SK-N-SH (cell line): ENCODE data around the gene TMEM126B. TPM values are rescaled to one million over a fixed set of nuclear protein-coding genes. Genes with fewer than 3 reads are reported as not detected.

Experiments
- CTCF ChIA-PET: fragments of 300-600, 350-600 bp; formaldehyde crosslinking; extraction: SDS; loops from one replicate; lab custom pipeline; 2021; lab: Yijun Ruan, JAX
- POLR2A ChIA-PET: fragments of 350-600 bp; sonication (Branson Sonifier 250); formaldehyde crosslinking; extraction: SDS; loops from one replicate; lab custom pipeline; 2020; ENCODE audit warnings: antibody characterized with exemption, inconsistent platforms; lab: Yijun Ruan, JAX
- DNase-seq: peaks from one replicate; pipeline ENCODE4 v3.0.0; 2012
- H2AFZ ChIP-seq: fragments of 200-600 bp; sonication (generic); 2 replicates; pipeline ENCODE4 v1.8.1; 2016; ENCODE audit warnings: antibody characterized with exemption, mild to moderate bottlenecking, low read depth
- H3F3A ChIP-seq: fragments of 200-600 bp; sonication (generic); replicated peaks from 2 replicates; pipeline ENCODE3; 2016; ENCODE audit warnings: antibody characterized with exemption, mild to moderate bottlenecking; ENCODE audit not compliant: insufficient read depth
- H3K27ac ChIP-seq, 2 experiments: fragments of 200-500 bp in 1 of 2; fragments of 200-600 bp in 1 of 2; sonication (Bioruptor generic) in 1 of 2; sonication (generic), shearing (Covaris generic) in 1 of 2; 2 replicates each; pipeline versions ENCODE4 v1.5.1 to v1.6.1; 2014 to 2016; ENCODE audit warnings: low read depth in 2 of 2, inconsistent platforms in 1 of 2, low read length in 1 of 2, mild to moderate bottlenecking in 1 of 2, mixed read lengths in 1 of 2
- H3K27me3 ChIP-seq: fragments of 200-600 bp; sonication (generic), shearing (Covaris generic); 2 replicates; pipeline ENCODE4 v1.6.1; 2016; ENCODE audit warnings: mixed run types; ENCODE audit not compliant: insufficient read depth
- H3K36me3 ChIP-seq, 2 experiments: fragments of 200-500 bp in 1 of 2; fragments of 200-600 bp in 1 of 2; sonication (Bioruptor generic) in 1 of 2; sonication (generic) in 1 of 2; replicated peaks in 1 of 2; 2 replicates each; pipeline versions ENCODE3 to v1.5.1; 2014 to 2016; ENCODE audit warnings: low read length in 1 of 2, mild to moderate bottlenecking in 1 of 2; ENCODE audit not compliant: insufficient read depth in 2 of 2, control insufficient read depth in 1 of 2
- H3K4me1 ChIP-seq, 2 experiments: fragments of 200-500 bp in 1 of 2; fragments of 200-600 bp in 1 of 2; sonication (Bioruptor generic) in 1 of 2; sonication (generic), shearing (Covaris generic) in 1 of 2; 2 replicates each; pipeline versions ENCODE4 v1.5.1 to v1.6.1; 2014 to 2016; ENCODE audit warnings: low read depth in 1 of 2, low read length in 1 of 2, mixed run types in 1 of 2; ENCODE audit not compliant: insufficient read depth in 2 of 2, control insufficient read depth in 1 of 2
- H3K4me2 ChIP-seq: fragments of 200-600 bp; sonication (generic), shearing (Covaris generic); 2 replicates; pipeline ENCODE4 v1.6.1; 2017; ENCODE audit warnings: mixed run types
- H3K4me3 ChIP-seq, 2 experiments: fragments of 200-500 bp in 1 of 2; fragments of 200-600 bp in 1 of 2; sonication (Bioruptor generic) in 1 of 2; sonication (generic), shearing (Covaris generic) in 1 of 2; 2 replicates each; pipeline versions ENCODE4 v1.5.1 to v1.8.1; 2014 to 2016; ENCODE audit warnings: low read depth in 2 of 2, inconsistent platforms in 1 of 2, low read length in 1 of 2, mild to moderate bottlenecking in 1 of 2, mixed read lengths in 1 of 2, moderate library complexity in 1 of 2
- H3K79me2 ChIP-seq: fragments of 200-600 bp; sonication (generic); 2 replicates; pipeline ENCODE4 v1.8.1; 2017; ENCODE audit warnings: mild to moderate bottlenecking; ENCODE audit not compliant: insufficient read depth
- H3K9ac ChIP-seq: fragments of 200-600 bp; sonication (generic); 2 replicates; pipeline ENCODE4 v1.6.1; 2017; ENCODE audit warnings: mixed run types
- H3K9me2 ChIP-seq: fragments of 200-600 bp; sonication (generic); 2 replicates; pipeline ENCODE4 v1.6.1; 2017; ENCODE audit warnings: mixed run types
- H3K9me3 ChIP-seq: fragments of 200-600 bp; sonication (generic); 2 replicates; pipeline ENCODE4 v1.6.1; 2017; ENCODE audit warnings: mixed run types, mild to moderate bottlenecking, moderate library complexity
- H4K20me1 ChIP-seq: fragments of 200-600 bp; sonication (generic); 2 replicates; pipeline ENCODE4 v1.6.1; 2017; ENCODE audit warnings: mild to moderate bottlenecking, mixed run types; ENCODE audit not compliant: insufficient read depth
- CHD2 ChIP-seq: fragments of 150-350 bp; IDR thresholded peaks from 2 replicates; pipeline ENCODE4 v1.6.1; 2018; ENCODE audit warnings: low read length; ENCODE audit not compliant: partially characterized antibody
- CTCF ChIP-seq: fragments of 200-600 bp; sonication (generic); IDR thresholded peaks from 2 replicates; pipeline ENCODE4 v1.6.1; 2017; ENCODE audit warnings: antibody characterized with exemption, mild to moderate bottlenecking, moderate library complexity
- EP300 ChIP-seq, 2 experiments: IDR thresholded peaks; 2 replicates each; pipeline versions ENCODE4 v1.4.0 to v1.6.1; 2012; ENCODE audit warnings: borderline replicate concordance in 1 of 2, low read depth in 1 of 2, low read length in 1 of 2
- FOXJ3 ChIP-seq: sonication (generic); formaldehyde crosslinking; IDR thresholded peaks from 2 replicates; pipeline ENCODE4 v1.5.1; 2020; ENCODE audit warnings: mild to moderate bottlenecking, missing genetic modification reagents
- FOXM1 ChIP-seq: IDR thresholded peaks from 2 replicates; pipeline ENCODE4 v1.4.0; 2012; ENCODE audit warnings: low read depth, mild to moderate bottlenecking
- GATA2 ChIP-seq: sonication (generic); formaldehyde crosslinking; IDR thresholded peaks from 2 replicates; pipeline ENCODE4 v1.5.0; 2020; ENCODE audit warnings: mild to moderate bottlenecking, missing genetic modification reagents
- IRF3 ChIP-seq: fragments of 150-350 bp; IDR thresholded peaks from 2 replicates; pipeline ENCODE4 v1.6.1; 2016; ENCODE audit warnings: mild to moderate bottlenecking, low read depth, low read length
- MAX ChIP-seq: IDR thresholded peaks from 2 replicates; pipeline ENCODE4 v1.4.0; 2012; ENCODE audit warnings: low read depth
- MEF2A ChIP-seq: IDR thresholded peaks from 2 replicates; pipeline ENCODE4 v1.4.0; 2012; ENCODE audit warnings: low read depth, borderline replicate concordance
- NRF1 ChIP-seq: IDR thresholded peaks from 2 replicates; pipeline ENCODE4 v1.6.1; 2012; ENCODE audit warnings: low read depth, mild to moderate bottlenecking, low read length
- POLR2AphosphoS5 ChIP-seq: IDR thresholded peaks from 2 replicates; pipeline ENCODE4 v1.6.1; 2012; ENCODE audit warnings: low read depth, low read length
- RCOR1 ChIP-seq: fragments of 150-350 bp; IDR thresholded peaks from 2 replicates; pipeline ENCODE4 v1.6.1; 2017; ENCODE audit warnings: antibody characterized with exemption, low read length
- REST ChIP-seq: IDR thresholded peaks from 2 replicates; pipeline ENCODE4 v1.6.1; 2012; ENCODE audit warnings: mild to moderate bottlenecking, low read depth, low read length, moderate library complexity
- SIN3A ChIP-seq: IDR thresholded peaks from 2 replicates; pipeline ENCODE4 v1.6.1; 2012; ENCODE audit warnings: low read depth, mild to moderate bottlenecking, low read length, moderate library complexity, borderline replicate concordance
- SMC3 ChIP-seq: IDR thresholded peaks from 2 replicates; pipeline ENCODE4 v1.6.1; 2012; ENCODE audit warnings: low read depth, low read length, improper control_type of control experiment
- TAF1 ChIP-seq: IDR thresholded peaks from 2 replicates; pipeline ENCODE4 v1.6.1; 2012; ENCODE audit warnings: low read depth, mild to moderate bottlenecking, low read length, moderate library complexity, borderline replicate concordance
- TCF12 ChIP-seq: IDR thresholded peaks from 2 replicates; pipeline ENCODE4 v1.4.0; 2012
- TEAD4 ChIP-seq: IDR thresholded peaks from 2 replicates; pipeline ENCODE4 v1.4.0; 2012; ENCODE audit warnings: mild to moderate bottlenecking, borderline replicate concordance; ENCODE audit not compliant: insufficient read depth
- USF1 ChIP-seq: IDR thresholded peaks from 2 replicates; pipeline ENCODE4 v1.4.0; 2012; ENCODE audit warnings: low read depth, borderline replicate concordance
- YY1 ChIP-seq: IDR thresholded peaks from 2 replicates; pipeline ENCODE4 v1.4.0; 2012; ENCODE audit warnings: low read depth, mild to moderate bottlenecking
- ZBTB33 ChIP-seq: IDR thresholded peaks from 2 replicates; pipeline ENCODE4 v1.4.0; 2012; ENCODE audit warnings: low read depth, borderline replicate concordance
- WGBS: methylation state at CpG from one replicate; pipeline ENCODE4 v1.1.6; 2017; ENCODE audit warnings: low lambda C conversion rate; 5-methylcytosine and 5-hydroxymethylcytosine counted together
- polyA plus RNA-seq, 3 experiments: library from polyadenylated mRNA; depleted of rRNA; stranded (reverse); fragments of >200 nt; gene quantifications; 2 replicates each; pipeline ENCODE4 v1.2.3, GENCODE V29; 2012

TMEM126B gene
- polyA plus RNA-seq, 1 of the 3 experiments (the other 2 are of a cell fraction) = 27.7 TPM

GRCh38 chr11:85682330-85683305, 54.2 kb downstream of the TMEM126B start:
- H3K27me3 ChIP-seq = no peaks in the 10 kb centered on the region
- no peaks in the 10 kb centered on the region; the same call in 1 of the 2 replicates for H3K79me2 ChIP-seq
- H3K4me1 ChIP-seq = peaks cover 0 to 14% of the 10 kb centered on the region in 2 experiments; a peak in 3 of 4 replicates
- peak overlapping the region; percentile 75 for H3K4me2 ChIP-seq
- DNase-seq = peak; percentile 81
- H3K36me3 ChIP-seq = no peaks in the 10 kb centered on the region
- H4K20me1 ChIP-seq = no peaks in the 10 kb centered on the region
- peak overlapping the region in 1 of 2 experiments; percentile 55; a peak in 1 of 4 replicates for H3K27ac ChIP-seq
- ChIA-PET POLR2A (interaction anchor here (2.1 kb wide), 1 partner anchor 18 kb away, joined by 7 read pairs; the partner anchor contains the start of gene CREBZF), CTCF (interaction anchor here (2.2 kb wide), 1 partner anchor 13 kb away, joined by 8 read pairs; no protein-coding TSS in a partner anchor)
- H3K9me3 ChIP-seq = no peaks in the 10 kb centered on the region
- H3K4me3 ChIP-seq = peak overlapping the region; percentile 60 to 62
- H2AFZ ChIP-seq = peak overlapping the region; percentile 89
- H3K9ac ChIP-seq = peak overlapping the region; percentile 70
- no peaks in the 10 kb centered on the region for H3K9me2 ChIP-seq
- TF ChIP-seq CTCF (no peak), EP300 (IDR thresholded peaks at IDR 0.05; ENCODE audit: borderline replicate concordance in 1 of 2, low read depth in 1 of 2, low read length in 1 of 2) (no peak), FOXM1 (no peak), TAF1 (no peak), SMC3 (no peak), REST (no peak), TEAD4 (no peak), MAX (no peak), YY1 (no peak), TCF12 (no peak), RCOR1 (no peak), FOXJ3 (CRISPR knock-in tag) (no peak), SIN3A (no peak), USF1 (no peak), GATA2 (CRISPR knock-in tag) (no peak), POLR2AphosphoS5 (peak; percentile 67), NRF1 (peak; percentile 77), IRF3 (no peak), CHD2 (peak; percentile 9), MEF2A (no peak), ZBTB33 (no peak)
- 60% methylated on average over 41 of the region's 43 CpGs for WGBS
- peaks cover 18% of the 10 kb centered on the region for H3F3A ChIP-seq
